HCT116 (cell line): ENCODE measurements around the gene SLC16A10. TPM values are rescaled to one million over a fixed set of nuclear protein-coding genes. Genes with fewer than 3 reads are reported as not detected.

ENCODE experiments used
- ATAC-seq: fragments of 200-7000 bp; cut with Tn5 transposase; 2 replicates; pipeline ENCODE4 v1.9.1; 2020; ENCODE audit warnings: mild to moderate bottlenecking, moderate library complexity
- BruUV-seq: library from RNA; stranded (reverse); fragments of 400-500 nt; replicated peaks from 2 replicates; lab custom pipeline; 2021; lab: Mats Ljungman, UMichigan
- CTCF ChIA-PET: fragments of 300-600 bp; sonication (Branson Sonifier 250); formaldehyde crosslinking; loops from one replicate; lab custom pipeline; 2021; ENCODE audit warnings: antibody characterized with exemption; lab: Charles Lee
- POLR2A ChIA-PET: fragments of 300-600, 350-600 bp; sonication (Branson Sonifier 250); formaldehyde crosslinking; loops from one replicate; lab custom pipeline; 2021; ENCODE audit warnings: antibody characterized with exemption; lab: Charles Lee
- RAD21 ChIA-PET, 2 experiments: fragments of 300-600 bp; sonication (Branson Sonifier 250); formaldehyde crosslinking; loops; one replicate each; lab custom pipeline; 2023; ENCODE audit warnings: low total read pairs in 2 of 2; ENCODE audit not compliant: uncharacterized antibody in 2 of 2, unreplicated experiment in 2 of 2, low non-redundant PET in 1 of 2; lab: Charles Lee
- DNase-seq: peaks from one replicate; pipeline ENCODE4 v3.0.0-alpha.2; 2010; ENCODE audit warnings: low read depth, low spot score
- H2AFZ ChIP-seq: fragments of 200-600 bp; shearing (Covaris generic), sonication (generic); 2 replicates; pipeline ENCODE4 v1.6.1; 2017; ENCODE audit warnings: low read depth, mixed run types, mixed read lengths, antibody characterized with exemption, low read length; ENCODE audit not compliant: poor library complexity, severe bottlenecking
- H3K27ac ChIP-seq: 2 replicates; pipeline ENCODE4 v1.5.1; 2012; ENCODE audit warnings: low read depth, low read length
- H3K27me3 ChIP-seq: fragments of 200-600 bp; sonication (generic); 2 replicates; pipeline ENCODE4 v1.6.1; 2016; ENCODE audit warnings: mixed run types, low read length, mixed read lengths; ENCODE audit not compliant: insufficient read depth
- H3K36me3 ChIP-seq, 2 experiments: fragments of 200-500 bp in 1 of 2; fragments of 200-600 bp in 1 of 2; sonication (Bioruptor generic) in 1 of 2; sonication (generic) in 1 of 2; 2 replicates each; pipeline versions ENCODE4 v1.5.1 to v1.6.1; 2014 to 2016; ENCODE audit warnings: low read length in 2 of 2, inconsistent platforms in 1 of 2, mixed read lengths in 1 of 2, mixed run types in 1 of 2; ENCODE audit not compliant: insufficient read depth in 2 of 2, control insufficient read depth in 1 of 2
- H3K4me1 ChIP-seq, 2 experiments: fragments of 200-600 bp in 1 of 2; sonication (generic) in 1 of 2; 2 replicates each; pipeline versions ENCODE4 v1.5.1 to v1.6.1; 2012 to 2017; ENCODE audit warnings: low read length in 2 of 2, inconsistent platforms in 1 of 2, mild to moderate bottlenecking in 1 of 2, mixed read lengths in 1 of 2, mixed run types in 1 of 2, moderate library complexity in 1 of 2; ENCODE audit not compliant: insufficient read depth in 2 of 2, control insufficient read depth in 1 of 2
- H3K4me2 ChIP-seq: fragments of 200-600 bp; sonication (generic); 2 replicates; pipeline ENCODE4 v1.6.1; 2017; ENCODE audit warnings: mixed run types, low read length, mixed read lengths
- H3K4me3 ChIP-seq, 2 experiments: fragments of 200-600 bp in 1 of 2; sonication (generic) in 1 of 2; replicated peaks in 1 of 2; 2 replicates each; pipeline ENCODE4 v1.5.1; 2011 to 2016; ENCODE audit warnings: low read length in 2 of 2, control low read depth in 1 of 2, low read depth in 1 of 2, mild to moderate bottlenecking in 1 of 2, mixed read lengths in 1 of 2, mixed run types in 1 of 2
- H3K79me2 ChIP-seq: fragments of 200-600 bp; sonication (generic); 2 replicates; pipeline ENCODE4 v1.6.1; 2017; ENCODE audit warnings: mild to moderate bottlenecking, mixed run types, low read length, moderate library complexity, mixed read lengths; ENCODE audit not compliant: insufficient read depth
- H3K9ac ChIP-seq: fragments of 200-600 bp; sonication (generic); 2 replicates; pipeline ENCODE4 v1.6.1; 2016; ENCODE audit warnings: low read length, mixed read lengths
- H3K9me2 ChIP-seq: fragments of 200-600 bp; sonication (generic), shearing (Covaris generic); 2 replicates; pipeline ENCODE4 v1.6.1; 2017; ENCODE audit warnings: mixed run types, mild to moderate bottlenecking, moderate library complexity; ENCODE audit not compliant: insufficient read depth
- H3K9me3 ChIP-seq, 2 experiments: fragments of 200-500 bp in 1 of 2; fragments of 200-600 bp in 1 of 2; sonication (Bioruptor generic) in 1 of 2; sonication (generic) in 1 of 2; 2 replicates each; pipeline ENCODE4 v1.6.1; 2014 to 2017; ENCODE audit warnings: low read length in 2 of 2, mixed read lengths in 2 of 2, inconsistent platforms in 1 of 2, low read depth in 1 of 2, mild to moderate bottlenecking in 1 of 2, mixed run types in 1 of 2, moderate library complexity in 1 of 2; ENCODE audit not compliant: control insufficient read depth in 1 of 2, insufficient read depth in 1 of 2
- H4K20me1 ChIP-seq: fragments of 200-600 bp; sonication (generic), shearing (Covaris generic); 2 replicates; pipeline ENCODE4 v1.6.1; 2017; ENCODE audit warnings: mixed run types, mild to moderate bottlenecking, moderate library complexity; ENCODE audit not compliant: insufficient read depth
- CBX3 ChIP-seq: IDR thresholded peaks from 2 replicates; pipeline ENCODE4 v1.6.1; 2012; ENCODE audit warnings: low read depth
- CEBPB ChIP-seq: IDR thresholded peaks from 2 replicates; pipeline ENCODE4 v1.6.1; 2012; ENCODE audit warnings: low read depth
- FOSL1 ChIP-seq: IDR thresholded peaks from 2 replicates; pipeline ENCODE4 v1.6.1; 2012; ENCODE audit warnings: low read depth
- JUND ChIP-seq: IDR thresholded peaks from 2 replicates; pipeline ENCODE4 v1.6.1; 2012
- POLR2A ChIP-seq: IDR thresholded peaks from 2 replicates; pipeline ENCODE4 v1.7.0; 2011; ENCODE audit warnings: borderline replicate concordance; ENCODE audit not compliant: insufficient read depth, insufficient read length; ENCODE audit errors: extremely low read depth
- POLR2AphosphoS5 ChIP-seq: IDR thresholded peaks from 2 replicates; pipeline ENCODE4 v1.6.1; 2011; ENCODE audit warnings: mild to moderate bottlenecking, low read depth, low read length, moderate library complexity
- RAD21 ChIP-seq: IDR thresholded peaks from 2 replicates; pipeline ENCODE4 v1.6.1; 2012; ENCODE audit warnings: low read depth, mild to moderate bottlenecking
- intact Hi-C: fragments of 100-400 bp; cut with micrococcal nuclease; formaldehyde crosslinking; loops from 2 replicates; pipeline ENCODE4 v1.10.0; 2022
- total RNA-seq: library from RNA; stranded (reverse); gene quantifications from one replicate; pipeline ENCODE4 v1.2.1, GENCODE V29; 2021; ENCODE audit not compliant: unreplicated experiment
- TF ChIP-seq, protein P1 (sequence below): IDR thresholded peaks from 2 replicates; pipeline ENCODE4 v1.6.1; 2012

Gene SLC16A10
- total RNA-seq, 1 experiment from 2014 or later: 8.3 TPM

DNA sequence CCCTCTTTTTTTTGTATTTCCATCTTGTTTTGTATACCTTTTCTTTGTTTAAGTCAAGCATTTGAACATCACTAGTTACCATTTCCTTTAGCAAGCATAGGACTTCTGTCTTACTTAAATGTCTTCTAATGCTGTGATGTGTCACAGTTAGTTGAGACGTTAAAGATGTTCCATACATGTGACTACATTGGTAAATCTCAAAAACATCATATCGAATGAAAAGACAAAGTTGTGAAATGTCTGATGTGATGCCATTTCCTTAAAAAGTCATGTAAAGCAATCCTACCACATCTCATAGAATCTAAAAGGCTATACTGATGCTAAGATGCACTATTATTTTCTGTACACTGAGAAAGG lies 26.8 kb downstream of the SLC16A10 start:
- no peaks in the 10 kb centered on the region for H3K27me3 ChIP-seq
- ChIA-PET POLR2A (no interaction called here), CTCF (no interaction called here), RAD21 (no interaction called here)
- H3K9ac ChIP-seq: no peak overlapping the region
- no TSS peak for BruUV-seq
- no peaks in the 10 kb centered on the region for H3K4me1 ChIP-seq
- no peak for TF ChIP-seq CEBPB
- no peak for TF ChIP-seq CBX3
- no peak for TF ChIP-seq POLR2AphosphoS5
- no peaks in the 10 kb centered on the region for H3K36me3 ChIP-seq
- DNase-seq (no peak), ATAC-seq (no peak)
- no peak overlapping the region for H2AFZ ChIP-seq
- intact Hi-C loops: no loop called here
- no peak overlapping the region for H3K4me2 ChIP-seq
- H3K79me2 ChIP-seq: no peaks in the 10 kb centered on the region
- H3K4me3 ChIP-seq: no peak overlapping the region
- H3K27ac ChIP-seq: no peak overlapping the region
- H4K20me1 ChIP-seq: no peaks in the 10 kb centered on the region
- H3K9me2 ChIP-seq: no peaks in the 10 kb centered on the region
- no peaks in the 10 kb centered on the region for H3K9me3 ChIP-seq

DNA sequence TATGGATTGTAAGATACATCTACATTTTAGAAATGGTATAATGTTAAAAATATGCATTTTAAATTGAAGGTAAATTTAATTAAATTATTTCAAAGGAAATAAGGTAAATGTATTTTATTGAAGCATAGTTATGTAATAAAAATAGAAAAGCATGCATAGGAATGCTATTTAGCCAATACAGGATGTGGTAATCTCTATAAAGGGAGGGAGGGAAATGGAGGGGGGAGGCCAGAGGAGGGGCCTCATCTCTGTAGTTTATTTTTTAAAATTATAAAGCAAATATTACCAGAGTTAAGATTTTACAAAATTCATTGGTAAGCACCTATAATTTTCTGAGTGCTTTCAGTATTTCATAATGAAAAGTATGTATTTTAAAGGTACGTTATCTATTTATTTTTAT lies 27.2 kb downstream of the SLC16A10 start:
- no peaks in the 10 kb centered on the region for H3K9me2 ChIP-seq
- H3K4me2 ChIP-seq: no peak overlapping the region
- ChIA-PET RAD21 (no interaction called here), POLR2A (no interaction called here), CTCF (no interaction called here)
- no peaks in the 10 kb centered on the region for H3K9me3 ChIP-seq
- H3K4me3 ChIP-seq: no peak overlapping the region
- no peak overlapping the region for H2AFZ ChIP-seq
- H3K27me3 ChIP-seq: no peaks in the 10 kb centered on the region
- no peak overlapping the region for H3K9ac ChIP-seq
- BruUV-seq: no TSS peak
- H3K27ac ChIP-seq: no peak overlapping the region
- H3K4me1 ChIP-seq: no peaks in the 10 kb centered on the region
- no peaks in the 10 kb centered on the region for H3K79me2 ChIP-seq
- ATAC-seq (no peak), DNase-seq (no peak)
- H4K20me1 ChIP-seq: no peaks in the 10 kb centered on the region
- TF ChIP-seq CBX3 (no peak), JUND (no peak), POLR2A (no peak), RAD21 (no peak), FOSL1 (no peak)
- TF ChIP-seq, protein P1, sequence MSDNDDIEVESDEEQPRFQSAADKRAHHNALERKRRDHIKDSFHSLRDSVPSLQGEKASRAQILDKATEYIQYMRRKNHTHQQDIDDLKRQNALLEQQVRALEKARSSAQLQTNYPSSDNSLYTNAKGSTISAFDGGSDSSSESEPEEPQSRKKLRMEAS: no peak
- no peaks in the 10 kb centered on the region for H3K36me3 ChIP-seq
- intact Hi-C loops: no loop called here
